Lower leg skin (tissue), 4 donors: ENCODE measurements around the gene KRTAP2-3. TPM values are rescaled to one million over a fixed set of nuclear protein-coding genes. Genes with fewer than 3 reads are reported as not detected.

Experiments used
- DNase-seq, 2 donors: peaks; one replicate each; pipeline ENCODE4 v3.0.0-alpha.2; 2019; ENCODE audit warnings: low spot score in 2 of 2
- H3K4me3 ChIP-seq: fragments of 200-600 bp; sonication (generic); 2 replicates; pipeline ENCODE4 v1.5.1; 2017; ENCODE audit warnings: mild to moderate bottlenecking, low read depth; ENCODE audit not compliant: poor library complexity, severe bottlenecking
- POLR2A ChIP-seq, 2 donors: fragments of 450-650 bp; IDR thresholded peaks; one replicate each; pipeline ENCODE4 v1.6.1; 2016 to 2017; ENCODE audit warnings: antibody characterized with exemption in 2 of 2, mild to moderate bottlenecking in 1 of 2, moderate library complexity in 1 of 2
- WGBS, 2 donors: methylation state at CpG; one replicate each; pipeline ENCODE4 v1.1.5; 2018; 5-methylcytosine and 5-hydroxymethylcytosine counted together
- intact Hi-C: fragments of 100-400 bp; cut with DNase I; formaldehyde crosslinking; loops from one replicate; pipeline ENCODE4 v1.15.0; 2023; ENCODE audit warnings: low total_unique reads
- total RNA-seq, 4 donors: library from RNA; depleted of rRNA; stranded (reverse); fragments of >200 nt; gene quantifications; one replicate each; pipeline ENCODE4 v1.1.0, GENCODE V29; 2016
- TF ChIP-seq, protein P1 (sequence below), 3 donors: fragments of 450-650 bp; IDR thresholded peaks; one replicate each; pipeline ENCODE4 v1.5.1; 2016; ENCODE audit warnings: antibody characterized with exemption in 3 of 3, mild to moderate bottlenecking in 3 of 3, moderate library complexity in 2 of 3

The KRTAP2-3 gene
- total RNA-seq, 4 donors from 2014 or later: 3.9 to 12.8 TPM; not detected in 2

GRCh38 chr17:41018541-41018940, 41.4 kb downstream of the KRTAP2-3 start:
- 67 to 82% methylated on average over 3 of the region's 3 CpGs for WGBS, 2 donors
- TF ChIP-seq, protein P1, sequence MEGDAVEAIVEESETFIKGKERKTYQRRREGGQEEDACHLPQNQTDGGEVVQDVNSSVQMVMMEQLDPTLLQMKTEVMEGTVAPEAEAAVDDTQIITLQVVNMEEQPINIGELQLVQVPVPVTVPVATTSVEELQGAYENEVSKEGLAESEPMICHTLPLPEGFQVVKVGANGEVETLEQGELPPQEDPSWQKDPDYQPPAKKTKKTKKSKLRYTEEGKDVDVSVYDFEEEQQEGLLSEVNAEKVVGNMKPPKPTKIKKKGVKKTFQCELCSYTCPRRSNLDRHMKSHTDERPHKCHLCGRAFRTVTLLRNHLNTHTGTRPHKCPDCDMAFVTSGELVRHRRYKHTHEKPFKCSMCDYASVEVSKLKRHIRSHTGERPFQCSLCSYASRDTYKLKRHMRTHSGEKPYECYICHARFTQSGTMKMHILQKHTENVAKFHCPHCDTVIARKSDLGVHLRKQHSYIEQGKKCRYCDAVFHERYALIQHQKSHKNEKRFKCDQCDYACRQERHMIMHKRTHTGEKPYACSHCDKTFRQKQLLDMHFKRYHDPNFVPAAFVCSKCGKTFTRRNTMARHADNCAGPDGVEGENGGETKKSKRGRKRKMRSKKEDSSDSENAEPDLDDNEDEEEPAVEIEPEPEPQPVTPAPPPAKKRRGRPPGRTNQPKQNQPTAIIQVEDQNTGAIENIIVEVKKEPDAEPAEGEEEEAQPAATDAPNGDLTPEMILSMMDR (IDR thresholded peaks at IDR 0.05): no peak
- TF ChIP-seq POLR2A (IDR thresholded peaks at IDR 0.05): no peak
- DNase-seq: no peak
- intact Hi-C loops: no loop called here
- no peak overlapping the region for H3K4me3 ChIP-seq

DNA sequence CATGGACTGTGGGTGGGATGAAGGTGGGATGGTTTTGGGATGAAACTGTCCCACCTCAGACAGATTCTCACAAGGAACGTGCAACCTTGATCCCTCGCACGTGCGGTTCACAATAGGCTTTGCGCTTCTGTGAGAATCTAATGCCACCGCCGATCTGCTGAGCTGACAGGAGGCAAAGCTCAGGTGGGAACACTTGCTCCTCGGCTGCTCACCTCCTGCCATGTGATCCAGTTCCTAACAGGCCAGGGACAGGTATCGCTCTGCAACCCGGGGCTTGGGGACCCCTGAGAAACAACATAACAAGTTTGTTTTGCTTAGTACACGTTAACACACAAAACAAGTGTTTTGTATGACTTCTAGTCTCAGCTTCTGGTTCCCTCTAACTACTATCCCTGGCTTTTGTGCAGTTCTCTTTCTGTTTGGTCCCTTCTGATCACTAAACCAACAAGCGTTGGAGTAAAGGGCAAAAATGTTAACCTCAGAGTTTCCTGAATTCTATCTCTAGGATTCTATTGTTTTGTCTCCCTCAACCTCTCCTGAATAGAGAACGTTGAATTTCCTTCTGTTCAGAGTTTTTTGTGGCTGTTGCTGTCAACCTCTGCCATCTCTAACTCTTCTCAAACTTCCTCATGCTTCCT, 43.2 kb downstream of the KRTAP2-3 start:
- DNase-seq: no peak
- 86 to 87% methylated on average over 13 of the region's 13 CpGs for WGBS, 2 donors
- intact Hi-C loops: no loop called here
- no peak for TF ChIP-seq POLR2A (IDR thresholded peaks at IDR 0.05)
- TF ChIP-seq, protein P1 (IDR thresholded peaks at IDR 0.05): no peak
- no peak overlapping the region for H3K4me3 ChIP-seq

- H3K4me3 ChIP-seq: no peak overlapping the region
- 72 to 74% methylated on average over 7 of the region's 7 CpGs for WGBS, 2 donors
- TF ChIP-seq, protein P1 (IDR thresholded peaks at IDR 0.05): no peak
- no peak for TF ChIP-seq POLR2A (IDR thresholded peaks at IDR 0.05)
- no peak for DNase-seq
- intact Hi-C loops: no loop called here
These were observed 44.5 kb downstream of the KRTAP2-3 start for GRCh38 chr17:41015454-41015853.

GRCh38 chr17:41013606-41014005, 46.3 kb downstream of the KRTAP2-3 start:
- DNase-seq: no peak
- intact Hi-C loops: no loop called here
- H3K4me3 ChIP-seq: no peak overlapping the region
- TF ChIP-seq, protein P1 (IDR thresholded peaks at IDR 0.05): no peak
- TF ChIP-seq POLR2A (IDR thresholded peaks at IDR 0.05): no peak
- WGBS, 2 donors: 19 to 23% methylated on average over 1 of the region's 1 CpG

- no peak overlapping the region for H3K4me3 ChIP-seq
- no peak for DNase-seq
- TF ChIP-seq POLR2A (IDR thresholded peaks at IDR 0.05): no peak
- TF ChIP-seq, protein P1 (IDR thresholded peaks at IDR 0.05): no peak
- intact Hi-C loops: no loop called here
- 68 to 78% methylated on average over 3 of the region's 3 CpGs for WGBS, 2 donors
These were observed 46.7 kb downstream of the KRTAP2-3 start for GRCh38 chr17:41013181-41013580.
